Left renal cortex interstitium (tissue), 4 donors: Measurements from ENCODE around the gene SEMA6C. TPM values are rescaled to one million over a fixed set of nuclear protein-coding genes. Genes with fewer than 3 reads are reported as not detected.

Source experiments
- DNase-seq, 4 donors: peaks; one replicate each; pipeline ENCODE4 v3.0.0-alpha.2; 2013; ENCODE audit warnings: low read depth in 4 of 4, low spot score in 2 of 4, missing footprints in 1 of 4
- polyA plus RNA-seq, 4 donors: library from polyadenylated mRNA; unstranded; fragments of 120-200 nt; gene quantifications; one replicate each; pipeline ENCODE4 v1.2.1, GENCODE V29; 2013; ENCODE audit not compliant: insufficient read length in 4 of 4

The SEMA6C gene
- polyA plus RNA-seq, 4 donors = 22.4 to 34.6 (median 28.6) TPM

GRCh38 chr1:151159373-151159772 is 12.9 kb upstream of the SEMA6C start:
- DNase-seq = no peak

GRCh38 chr1:151158751-151159251 is 12.4 kb upstream of the SEMA6C start:
- DNase-seq = no peak

GRCh38 chr1:151158326-151158725 is 11.9 kb upstream of the SEMA6C start:
- DNase-seq = no peak

- no peak for DNase-seq
Observed at GRCh38 chr1:151157067-151157531, 10.7 kb upstream of the SEMA6C start.

GRCh38 chr1:151156515-151156819 is 10.0 kb upstream of the SEMA6C start, which contains the start of gene TNFAIP8L2:
TSS of gene TNFAIP8L2 (plus strand) at chr1:151156649. CDS start at chr1:151158698, 2,049 bp downstream.
- no peak for DNase-seq

GRCh38 chr1:151147665-151148064 is 1.2 kb upstream of the SEMA6C start:
- DNase-seq = no peak

GRCh38 chr1:151147132-151147503 is 687 bp upstream of the SEMA6C start:
- no peak for DNase-seq

- no peak for DNase-seq
Observed at GRCh38 chr1:151146072-151146411, 389 bp downstream of the SEMA6C start.

GRCh38 chr1:151145304-151146071 is 943 bp downstream of the SEMA6C start:
- DNase-seq = peak in 1 of 4 donors; percentile 16

- DNase-seq = no peak
Observed at GRCh38 chr1:151144474-151145303, 1.7 kb downstream of the SEMA6C start.

GRCh38 chr1:151143986-151144385 is 2.4 kb downstream of the SEMA6C start:
- DNase-seq = no peak

- no peak for DNase-seq
Observed at GRCh38 chr1:151143057-151143435, 3.4 kb downstream of the SEMA6C start.

GRCh38 chr1:151142411-151143056 is 3.9 kb downstream of the SEMA6C start:
- DNase-seq = no peak

- DNase-seq = no peak
Observed at GRCh38 chr1:151137789-151138188, 8.6 kb downstream of the SEMA6C start.

- no peak for DNase-seq
Observed at GRCh38 chr1:151135433-151136385, 10.7 kb downstream of the SEMA6C start.

GRCh38 chr1:151134991-151135390 is 11.4 kb downstream of the SEMA6C start:
- no peak for DNase-seq

GRCh38 chr1:151134396-151134795 is 12.0 kb downstream of the SEMA6C start:
- no peak for DNase-seq

GRCh38 chr1:151133018-151133806 is 13.2 kb downstream of the SEMA6C start:
- no peak for DNase-seq

GRCh38 chr1:151132335-151133017 is 14.0 kb downstream of the SEMA6C start:
- DNase-seq = no peak
